ENCODE measurements around the gene IL25. TPM values are rescaled to one million over a fixed set of nuclear protein-coding genes. Genes with fewer than 3 reads are reported as not detected.
"Not testable (repeated sequence)": the region's sequence is repeated elsewhere in the genome, so short reads cannot be mapped to it uniquely, and the experiment has no call there.

Gene IL25
- total RNA-seq, 2 experiments from 2014 or later, result not detected

DNA sequence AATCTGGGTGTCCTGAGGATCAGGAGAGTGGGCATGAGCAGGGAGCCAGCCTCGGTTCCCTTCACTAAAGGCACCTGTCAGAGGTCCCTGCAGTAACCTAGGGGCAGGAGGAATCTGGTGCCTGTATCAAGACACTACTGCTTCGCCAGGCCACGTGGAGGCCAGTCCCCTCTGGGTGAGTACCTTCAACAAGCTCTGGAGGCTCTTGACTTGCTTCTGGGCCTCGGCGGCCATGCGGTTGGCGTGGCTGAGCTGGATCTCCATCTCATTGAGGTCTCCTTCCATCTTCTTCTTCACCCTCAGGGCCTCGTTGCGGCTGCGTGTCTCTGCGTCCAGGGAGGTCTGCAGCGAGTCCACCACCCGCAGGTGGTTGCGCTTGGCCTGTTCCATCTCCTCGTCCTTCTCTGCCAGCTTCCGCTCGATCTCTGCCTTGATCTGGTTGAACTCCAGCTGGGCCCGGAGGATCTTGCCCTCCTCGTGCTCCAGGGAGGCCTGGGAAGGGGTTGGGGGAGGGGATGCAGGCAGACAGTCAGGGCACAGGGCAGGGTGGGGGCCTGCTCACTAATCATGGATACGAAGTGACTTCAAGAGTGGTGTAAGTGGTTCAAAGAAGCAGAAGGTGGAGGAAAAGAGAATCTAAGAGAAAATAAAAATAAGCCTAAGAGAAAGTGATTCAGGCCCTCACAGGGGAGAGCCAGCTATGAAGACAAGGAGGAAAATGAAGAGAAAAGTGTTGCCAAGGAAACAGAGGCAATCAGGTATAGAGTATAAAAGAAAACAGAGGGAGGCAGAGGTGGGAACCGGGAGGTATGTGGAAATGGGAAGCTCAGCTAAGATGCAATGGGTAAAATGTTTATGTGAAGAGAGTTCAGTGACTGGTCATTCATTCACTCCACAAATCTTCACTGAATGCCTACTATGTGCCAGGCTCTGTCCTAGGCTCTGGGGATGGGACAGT is 43.5 kb downstream of the IL25 start:
- POLR2A ChIA-PET, result no interaction called here
- Mint-ChIP-seq H3K4me1 (peaks cover 9% of the 10 kb centered on the region), H3K9me3 (no peaks in the 10 kb centered on the region), H3K36me3 (ENCODE audit: low read depth) (no peaks in the 10 kb centered on the region), H3K4me3 (no peak overlapping the region), H3K27ac (no peak overlapping the region), H3K27me3 (no peaks in the 10 kb centered on the region)
- no peak for DNase-seq
- CTCF ChIA-PET, result no interaction called here

DNA sequence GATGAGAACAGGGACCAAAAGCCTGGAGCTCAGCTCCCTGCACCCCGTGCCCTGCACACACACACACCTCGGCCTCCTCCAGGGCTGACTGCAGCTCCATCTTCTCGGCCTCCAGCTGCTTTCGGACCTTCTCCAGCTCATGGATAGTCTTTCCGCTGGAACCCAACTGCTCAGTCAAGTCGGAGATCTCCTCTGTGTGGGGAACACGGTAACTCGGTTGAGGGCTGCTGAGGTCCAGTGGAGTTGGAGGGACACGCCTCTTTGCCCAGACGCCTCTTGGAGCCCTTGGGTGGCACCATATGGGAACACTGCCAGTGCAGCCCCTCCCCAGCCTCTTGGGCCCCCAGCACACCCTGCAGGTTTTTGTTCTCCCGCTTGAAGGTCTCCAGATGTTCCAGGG is 44.2 kb downstream of the IL25 start:
- H3K4me3 Mint-ChIP-seq, result no peak overlapping the region
- no peaks in the 10 kb centered on the region for H3K27me3 Mint-ChIP-seq
- no peaks in the 10 kb centered on the region for H3K9me3 Mint-ChIP-seq
- peaks cover 16% of the 10 kb centered on the region for H3K4me1 Mint-ChIP-seq
- ChIA-PET POLR2A (no interaction called here), CTCF (no interaction called here)
- no peaks in the 10 kb centered on the region for H3K36me3 Mint-ChIP-seq (ENCODE audit: low read depth)
- DNase-seq, result no peak
- no peak overlapping the region for H3K27ac Mint-ChIP-seq

DNA sequence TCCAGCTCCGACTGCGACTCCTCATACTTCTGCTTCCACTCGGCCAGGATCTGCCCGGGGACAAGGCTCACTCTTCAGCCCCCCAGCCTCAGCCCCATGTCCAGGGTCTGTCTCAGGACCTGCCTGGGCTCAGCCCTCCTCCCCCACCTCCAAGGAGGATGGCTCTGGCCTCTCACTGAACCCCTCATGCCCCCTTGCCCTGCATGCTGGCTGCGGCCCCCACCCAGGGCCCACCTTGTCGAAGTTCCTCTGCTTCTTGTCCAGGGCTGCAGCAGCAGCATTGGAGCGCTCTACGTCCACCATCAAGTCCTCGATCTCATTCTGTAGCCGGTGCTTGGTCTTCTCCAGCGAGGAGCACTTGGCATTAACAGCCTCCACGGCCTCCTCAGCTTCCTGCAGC is 44.7 kb downstream of the IL25 start:
- H3K4me3 Mint-ChIP-seq; POLR2A ChIA-PET; DNase-seq; CTCF ChIA-PET; H3K27me3 Mint-ChIP-seq; H3K27ac Mint-ChIP-seq; H3K36me3 Mint-ChIP-seq (ENCODE audit: low read depth); H3K9me3 Mint-ChIP-seq: not testable (repeated sequence)
- H3K4me1 Mint-ChIP-seq, result peaks cover 20% of the 10 kb centered on the region

DNA sequence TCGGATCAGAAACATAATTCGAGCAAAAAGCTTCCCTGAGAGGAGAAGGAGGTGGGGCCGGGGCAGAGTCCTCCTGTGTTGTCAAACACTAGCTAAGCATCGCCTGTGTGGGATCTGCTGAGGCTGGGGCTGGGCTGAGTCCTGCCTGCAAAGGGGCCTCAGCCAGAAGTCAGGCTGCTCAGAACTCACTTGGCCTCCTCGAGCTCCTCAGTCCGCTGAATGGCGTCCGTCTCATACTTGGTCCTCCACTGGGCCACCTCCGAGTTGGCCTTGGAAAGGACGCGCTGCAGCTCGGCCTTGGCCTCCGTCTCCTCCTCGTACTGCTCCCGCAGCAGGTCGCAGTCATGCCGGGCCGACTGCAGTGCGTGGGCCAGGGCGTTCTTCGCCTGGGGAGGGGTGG is 45.4 kb downstream of the IL25 start:
- DNase-seq, result no peak
- ChIA-PET POLR2A (no interaction called here), CTCF (no interaction called here)
- no peaks in the 10 kb centered on the region for H3K9me3 Mint-ChIP-seq
- H3K36me3 Mint-ChIP-seq (ENCODE audit: low read depth), result no peaks in the 10 kb centered on the region
- H3K27ac Mint-ChIP-seq, result no peak overlapping the region
- H3K27me3 Mint-ChIP-seq, result no peaks in the 10 kb centered on the region
- no peak overlapping the region for H3K4me3 Mint-ChIP-seq
- H3K4me1 Mint-ChIP-seq, result peaks cover 20% of the 10 kb centered on the region

DNA sequence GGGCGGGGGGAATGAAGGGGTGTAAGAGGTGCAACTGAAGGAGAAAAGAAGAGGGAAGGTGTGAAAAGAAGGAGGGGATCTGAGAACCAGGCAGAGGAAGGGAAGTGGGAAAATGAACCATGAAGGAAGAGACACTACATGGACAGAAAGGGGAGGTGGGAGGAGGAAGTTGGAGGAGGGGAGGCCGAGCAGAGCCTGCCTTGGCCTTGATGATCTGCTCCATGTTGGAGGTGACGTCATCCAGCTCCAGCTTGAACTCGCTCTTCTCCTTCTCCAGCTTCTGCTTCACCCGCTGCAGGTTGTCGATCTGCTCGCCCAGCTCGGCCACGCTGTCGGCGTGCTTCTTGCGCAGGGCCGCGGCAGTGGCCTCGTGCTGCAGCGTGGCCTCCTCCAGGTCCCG is 47.0 kb downstream of the IL25 start:
- H3K9me3 Mint-ChIP-seq; H3K27ac Mint-ChIP-seq; H3K36me3 Mint-ChIP-seq (ENCODE audit: low read depth); DNase-seq; H3K27me3 Mint-ChIP-seq; CTCF ChIA-PET; H3K4me3 Mint-ChIP-seq; POLR2A ChIA-PET: not testable (repeated sequence)
- H3K4me1 Mint-ChIP-seq, result peaks cover 20% of the 10 kb centered on the region

DNA sequence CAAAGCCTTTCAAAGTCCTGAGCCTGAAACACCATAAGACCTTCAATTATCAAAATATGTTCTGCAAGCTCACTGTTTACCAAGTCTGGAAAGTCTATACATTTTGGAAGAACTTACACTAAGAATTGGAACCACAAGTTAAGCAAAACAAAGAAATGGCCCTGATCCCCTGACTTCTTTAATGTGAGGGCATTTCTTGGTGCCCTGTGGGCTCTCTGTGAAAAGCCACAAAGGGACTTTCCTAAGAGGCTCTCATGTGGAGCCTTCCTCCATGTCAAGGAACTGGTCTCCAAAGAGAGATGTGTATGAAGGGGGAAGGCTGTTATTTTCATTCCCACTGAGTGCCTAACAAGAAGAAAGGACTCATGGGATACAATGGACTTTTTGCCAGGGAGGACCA is 49.0 kb downstream of the IL25 start:
- POLR2A ChIA-PET, result no interaction called here
- H3K27me3 Mint-ChIP-seq, result no peaks in the 10 kb centered on the region
- no peaks in the 10 kb centered on the region for H3K36me3 Mint-ChIP-seq (ENCODE audit: low read depth)
- CTCF ChIA-PET, result no interaction called here
- H3K4me1 Mint-ChIP-seq, result peaks cover 20% of the 10 kb centered on the region
- H3K9me3 Mint-ChIP-seq, result no peaks in the 10 kb centered on the region
- peak overlapping the region; percentile 14 for H3K27ac Mint-ChIP-seq
- peak; percentile 32 for DNase-seq
- H3K4me3 Mint-ChIP-seq, result no peak overlapping the region

DNA sequence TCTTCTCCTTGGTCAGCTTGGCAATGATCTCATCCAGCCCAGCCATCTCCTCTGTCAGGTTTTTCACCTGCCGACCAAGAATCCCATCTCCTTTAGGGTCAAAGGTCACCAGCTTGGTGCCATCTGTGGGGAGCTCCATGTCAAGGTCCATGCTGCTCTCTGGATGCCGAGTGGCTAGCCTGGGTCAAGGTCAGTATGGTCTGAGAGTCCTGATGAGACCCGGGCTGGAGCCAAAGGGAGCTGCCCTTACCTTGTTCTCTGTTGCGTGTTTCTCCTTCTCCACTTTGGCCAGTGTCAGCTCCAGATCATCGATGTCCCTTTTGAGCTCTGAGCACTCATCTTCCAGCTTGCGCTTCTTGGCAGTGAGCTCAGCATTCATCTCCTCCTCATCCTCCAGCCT is 51.0 kb downstream of the IL25 start:
- POLR2A ChIA-PET, result interaction anchor here (1.2 kb wide), 1 partner anchor 46 kb away, joined by 3 read pairs; the partner anchor contains the start of gene NGDN
- H3K9me3 Mint-ChIP-seq, result no peaks in the 10 kb centered on the region

DNA sequence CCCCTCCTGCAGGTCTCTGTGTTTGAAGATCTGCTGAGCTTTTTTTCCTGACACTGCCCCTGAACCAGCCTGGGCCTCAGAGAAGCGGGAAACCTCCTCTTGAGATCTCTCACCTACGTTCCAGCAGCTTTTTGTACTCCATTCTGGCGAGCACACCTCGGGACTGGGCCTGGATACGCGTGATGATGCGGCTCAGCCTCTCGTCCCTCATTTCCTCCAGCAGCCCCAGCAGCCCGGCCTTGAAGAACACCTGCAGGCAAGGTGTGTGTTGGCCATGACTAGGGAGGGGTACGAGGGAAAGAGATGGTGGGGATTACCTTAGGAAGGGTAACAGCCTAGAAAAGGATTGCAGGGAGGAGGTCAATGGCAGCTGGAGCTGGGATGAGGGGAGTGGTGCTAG is 52.6 kb downstream of the IL25 start:
- H3K27ac Mint-ChIP-seq, result no peak overlapping the region
- H3K4me3 Mint-ChIP-seq, result no peak overlapping the region
- H3K36me3 Mint-ChIP-seq (ENCODE audit: low read depth), result no peaks in the 10 kb centered on the region
- peaks cover 19% of the 10 kb centered on the region for H3K4me1 Mint-ChIP-seq
- ChIA-PET CTCF (no interaction called here), POLR2A (no interaction called here)
- DNase-seq, result no peak
- H3K27me3 Mint-ChIP-seq, result no peaks in the 10 kb centered on the region
- H3K9me3 Mint-ChIP-seq, result no peaks in the 10 kb centered on the region

More for the DNA sequence above, 51.0 kb downstream of the IL25 start:
- H3K36me3 Mint-ChIP-seq (ENCODE audit: low read depth), result no peaks in the 10 kb centered on the region
- H3K4me3 Mint-ChIP-seq, result no peak overlapping the region
- peaks cover 20% of the 10 kb centered on the region for H3K4me1 Mint-ChIP-seq
- CTCF ChIA-PET, result no interaction called here
- no peak overlapping the region for H3K27ac Mint-ChIP-seq
- DNase-seq, result no peak
- H3K27me3 Mint-ChIP-seq, result no peaks in the 10 kb centered on the region

DNA sequence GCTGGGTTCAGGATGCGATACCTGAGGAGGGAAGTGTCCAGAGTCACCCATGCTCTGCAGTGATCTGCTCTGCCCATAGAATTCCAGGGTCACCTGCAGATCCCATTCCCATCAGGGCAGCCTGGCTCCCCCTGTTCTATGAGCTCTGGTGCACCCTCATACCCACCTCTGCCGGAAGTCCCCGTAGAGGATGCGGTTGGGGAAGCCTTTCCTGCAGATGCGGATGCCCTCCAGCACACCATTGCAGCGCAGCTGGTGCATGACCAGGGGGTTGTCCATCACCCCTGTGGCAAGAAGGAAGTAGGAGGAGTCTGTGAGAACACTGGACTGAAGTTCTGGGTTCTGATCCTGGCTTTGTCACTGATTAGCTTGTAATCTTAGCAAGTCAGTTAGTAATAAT is 53.2 kb downstream of the IL25 start:
- H3K36me3 Mint-ChIP-seq (ENCODE audit: low read depth); CTCF ChIA-PET; H3K4me3 Mint-ChIP-seq; POLR2A ChIA-PET; H3K9me3 Mint-ChIP-seq; DNase-seq; H3K27me3 Mint-ChIP-seq; H3K27ac Mint-ChIP-seq: not testable (repeated sequence)
- H3K4me1 Mint-ChIP-seq, result peaks cover 15% of the 10 kb centered on the region

Other genes starting within 250 kb of the IL25 start
- under 1 TPM; 0.76 to 0.93 TPM for gene SLC7A8, start 189.1 kb upstream of the IL25 start, total RNA-seq
- gene RNF212B, start 134.9 kb upstream of the IL25 start, total RNA-seq, result not detected
- 10 to 100 TPM; 11.7 to 11.9 TPM for gene HOMEZ, start 86.7 kb upstream of the IL25 start, total RNA-seq
- gene PPP1R3E, start 70.0 kb upstream of the IL25 start, total RNA-seq, result 10 to 100 TPM; 29.7 to 34.4 TPM
- gene BCL2L2, start 66.0 kb upstream of the IL25 start, total RNA-seq, result 1 to 10 TPM; 2.1 to 4.1 TPM
- gene PABPN1, start 51.4 kb upstream of the IL25 start, total RNA-seq, result 100 to 1,000 TPM; 194 to 198 TPM
- gene SLC22A17, start 19.9 kb upstream of the IL25 start, total RNA-seq, result 1 to 10 TPM; 2.0 TPM
- gene EFS, start 7.6 kb upstream of the IL25 start, total RNA-seq, result not detected
- gene CMTM5, start 4.2 kb downstream of the IL25 start, total RNA-seq, result not detected
- gene MYH6, start 35.5 kb downstream of the IL25 start, total RNA-seq, result under 1 TPM; 0.08 to 0.10 TPM
- gene MYH7, start 62.9 kb downstream of the IL25 start, total RNA-seq, result under 1 TPM in 1 of 2 experiments, not detected in 1; 0.05 TPM
- 10 to 100 TPM; 34.8 to 39.0 TPM for gene NGDN, start 96.9 kb downstream of the IL25 start, total RNA-seq
- gene ZFHX2, start 179.0 kb downstream of the IL25 start, total RNA-seq, result 1 to 10 TPM; 1.5 to 1.8 TPM
- 10 to 100 TPM; 11.6 to 11.8 TPM for gene THTPA, start 183.5 kb downstream of the IL25 start, total RNA-seq
- gene AP1G2, start 195.0 kb downstream of the IL25 start, total RNA-seq, result 100 to 1,000 TPM; 263 to 275 TPM
- not detected for gene JPH4, start 206.0 kb downstream of the IL25 start, total RNA-seq

Measured in activated CD4-positive, alpha-beta memory T cell treated with anti-CD3 and anti-CD28 coated beads, Interleukin-2, amount 10 ng/mL, durations not matched to agents 7 days and 5 days (primary cell).